ENCODE results near the gene CPSF4. TPM values are rescaled to one million over a fixed set of nuclear protein-coding genes. Genes with fewer than 3 reads are reported as not detected.

The CPSF4 gene
- 24.3 TPM for total RNA-seq (2013)
- polyA plus RNA-seq (10 to 100 TPM; 11.6 to 56.3 (median 12.3) TPM), polyA minus RNA-seq (18.9 and 20.6 TPM in 2 replicates), total RNA-seq (4.4 to 13.2 (median 10.8) reads per million in 11 experiments)

GRCh38 chr7:99438573-99439480 lies at the start of gene CPSF4, which contains the start of gene PTCD1:
TSS of gene CPSF4 (plus strand) at chr7:99438943. CDS start at chr7:99439083, 140 bp downstream.
TSS of gene PTCD1 (minus strand) at chr7:99438798. CDS start at chr7:99435242, 3,556 bp downstream.
- intact Hi-C loops (cut with micrococcal nuclease) = loop anchor here in 1 of 2 donors (1.0 kb wide), 1 partner anchor 27 kb away; the partner anchor contains the start of gene ATP5MF
- Mint-ChIP-seq H3K9me3 (no peaks in the 10 kb centered on the region), H3K4me1 (peaks cover 26% of the 10 kb centered on the region), H3K4me3 (peak within 1 kb of the TSS; percentile 96 to 98), H3K27me3 (ENCODE audit: low read depth in 3 of 3) (no peaks in the 10 kb centered on the region), H3K27ac (peak within 1 kb of the TSS; percentile 88 to 96 (median 95)), H3K36me3 (peaks cover 19 to 40% of the 10 kb centered on the region in 2 donors)
- H3K27ac ChIP-seq (ENCODE audit: low read depth in 1 of 2, low read length in 2 of 2) = peak within 1 kb of the TSS; percentile 66 to 88
- H3K9me3 ChIP-seq (replicated peaks in 1 of 2; ENCODE audit: control insufficient read depth in 1 of 2, insufficient read depth in 1 of 2, low read length in 2 of 2) = no peaks in the 10 kb centered on the region
- peak within 1 kb of the TSS; percentile 86 for H3K4me2 ChIP-seq (replicated peaks; ENCODE audit: extremely low read depth, low read length, poor library complexity, severe bottlenecking)
- TF ChIP-seq CTCF (IDR thresholded peaks at IDR 0.05) = no peak
- peaks cover 37% of the 10 kb centered on the region for H3K79me2 ChIP-seq (ENCODE audit: insufficient read depth, low read length)
- H3K36me3 ChIP-seq (replicated peaks in 1 of 2; ENCODE audit: control insufficient read depth in 1 of 2, insufficient read depth in 2 of 2, low read length in 2 of 2) = peaks cover 19 to 32% of the 10 kb centered on the region in 2 donors
- H3K27me3 ChIP-seq (ENCODE audit: control insufficient read depth in 2 of 2, insufficient read depth in 2 of 2, low read length in 2 of 2) = no peaks in the 10 kb centered on the region
- WGBS (ENCODE audit: insufficient coverage) = under 1% methylated on average over 89 of the region's 89 CpGs
- peak within 1 kb of the TSS; percentile 87 for H3K9ac ChIP-seq (ENCODE audit: insufficient read depth, low read length, poor library complexity, severe bottlenecking)
- peak; percentile 87 to 91 (median 89) for DNase-seq
- H2AFZ ChIP-seq (ENCODE audit: insufficient read depth, low read depth, low read length, poor library complexity, severe bottlenecking) = peak within 1 kb of the TSS; percentile 99
- H3K4me1 ChIP-seq (ENCODE audit: control insufficient read depth in 1 of 2, insufficient read depth in 2 of 2, low read length in 2 of 2) = peaks cover 21 to 23% of the 10 kb centered on the region in 2 donors
- H4K20me1 ChIP-seq (ENCODE audit: insufficient read depth, low read length) = peaks cover 11% of the 10 kb centered on the region
- H3K4me3 ChIP-seq (replicated peaks in 1 of 3; ENCODE audit: low read depth in 2 of 3, low read length in 3 of 3) = peak within 1 kb of the TSS; percentile 59 to 84 (median 83)

- Histone ChIP-seq H3K79me2 (ENCODE audit: insufficient read depth, low read length) (peaks cover 97% of the 10 kb centered on the region), H3K27me3 (ENCODE audit: control insufficient read depth in 2 of 2, insufficient read depth in 2 of 2, low read length in 2 of 2) (no peaks in the 10 kb centered on the region), H3K4me1 (ENCODE audit: control insufficient read depth in 1 of 2, insufficient read depth in 2 of 2, low read length in 2 of 2) (peaks cover 21 to 55% of the 10 kb centered on the region in 2 donors), H3K9me3 (replicated peaks in 1 of 2; ENCODE audit: control insufficient read depth in 1 of 2, insufficient read depth in 1 of 2, low read length in 2 of 2) (no peaks in the 10 kb centered on the region), H3K4me3 (replicated peaks in 1 of 3; ENCODE audit: low read depth in 2 of 3, low read length in 3 of 3) (no peak overlapping the region), H3K27ac (ENCODE audit: low read depth in 1 of 2, low read length in 2 of 2) (no peak overlapping the region), H4K20me1 (ENCODE audit: insufficient read depth, low read length) (peaks cover 100% of the 10 kb centered on the region), H2AFZ (ENCODE audit: insufficient read depth, low read depth, low read length, poor library complexity, severe bottlenecking) (no peak overlapping the region), H3K36me3 (replicated peaks in 1 of 2; ENCODE audit: control insufficient read depth in 1 of 2, insufficient read depth in 2 of 2, low read length in 2 of 2) (peaks cover 85 to 93% of the 10 kb centered on the region in 2 donors), H3K4me2 (replicated peaks; ENCODE audit: extremely low read depth, low read length, poor library complexity, severe bottlenecking) (no peak overlapping the region), H3K9ac (ENCODE audit: insufficient read depth, low read length, poor library complexity, severe bottlenecking) (no peak overlapping the region)
- H3K9me3 Mint-ChIP-seq = no peaks in the 10 kb centered on the region
- no peak for TF ChIP-seq CTCF (IDR thresholded peaks at IDR 0.05)
- H3K27me3 Mint-ChIP-seq (ENCODE audit: low read depth in 3 of 3) = peaks cover 0 to 3% (median 0%) of the 10 kb centered on the region in 3 donors
- H3K4me1 Mint-ChIP-seq = peaks cover 44% of the 10 kb centered on the region
- H3K27ac Mint-ChIP-seq = no peak overlapping the region
- 96% methylated on average over 10 of the region's 13 CpGs for WGBS (ENCODE audit: insufficient coverage)
- intact Hi-C loops (cut with micrococcal nuclease) = no loop called here
- H3K4me3 Mint-ChIP-seq = no peak overlapping the region
- H3K36me3 Mint-ChIP-seq = peaks cover 62 to 99% of the 10 kb centered on the region in 2 donors
- no peak for DNase-seq
Observed at GRCh38 chr7:99389772-99390171, 49.0 kb upstream of the CPSF4 start.
